Stimulated activated CD8-positive, alpha-beta memory T cell treated with anti-CD3 and anti-CD28 coated beads, Interleukin-12 subunit alpha, Interleukin-12 subunit beta, amount 100 ng/mL, for 24 hours (primary cell): ENCODE data around the gene BBOF1.
"Not testable (repeated sequence)": the region's sequence is repeated elsewhere in the genome, so short reads cannot be mapped to it uniquely, and the experiment has no call there.

Experiments used
- DNase-seq: peaks from one replicate; pipeline ENCODE4 v3.0.0-alpha.2; 2020; ENCODE audit errors: extremely low read depth

Gene BBOF1

DNA sequence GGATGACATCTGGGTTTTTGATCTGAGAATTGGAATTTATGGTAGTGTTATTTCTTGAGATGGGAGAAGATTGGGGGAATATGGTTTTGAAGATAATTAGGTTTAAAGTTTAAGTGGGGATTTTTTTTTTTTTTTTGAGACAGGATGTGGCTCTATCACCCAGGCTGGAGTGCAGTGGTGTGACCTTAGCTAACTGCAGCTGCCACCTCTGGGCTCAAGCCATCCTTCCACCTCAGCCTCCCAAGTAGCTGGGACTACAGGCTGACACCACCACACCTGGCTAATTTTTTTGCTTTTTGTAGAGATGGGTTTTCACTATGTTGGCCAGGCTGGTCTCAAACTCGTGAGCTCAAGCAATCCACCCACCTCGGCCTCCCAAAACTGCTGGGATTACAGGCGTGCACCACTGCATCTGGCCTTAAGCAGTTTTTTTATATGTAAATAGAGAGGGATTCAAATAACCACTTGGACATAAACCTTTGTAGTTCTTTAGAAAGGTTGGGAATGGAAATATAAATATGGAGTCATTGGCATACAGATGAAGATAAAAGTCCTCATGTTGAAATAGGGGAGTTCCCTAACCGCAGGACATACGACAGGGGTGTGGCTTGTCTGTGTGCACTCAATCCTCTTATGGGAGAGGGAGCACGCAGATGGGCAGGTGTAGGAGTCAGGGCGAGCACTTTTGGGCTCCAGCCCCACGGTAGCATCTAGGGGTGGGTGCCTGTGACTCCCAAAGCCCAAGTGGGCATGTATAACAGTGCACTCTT is 70.3 kb downstream of the BBOF1 start:
- DNase-seq = no peak

GRCh38 chr14:74105381-74105780 is 86.2 kb downstream of the BBOF1 start:
- no peak for DNase-seq

DNA sequence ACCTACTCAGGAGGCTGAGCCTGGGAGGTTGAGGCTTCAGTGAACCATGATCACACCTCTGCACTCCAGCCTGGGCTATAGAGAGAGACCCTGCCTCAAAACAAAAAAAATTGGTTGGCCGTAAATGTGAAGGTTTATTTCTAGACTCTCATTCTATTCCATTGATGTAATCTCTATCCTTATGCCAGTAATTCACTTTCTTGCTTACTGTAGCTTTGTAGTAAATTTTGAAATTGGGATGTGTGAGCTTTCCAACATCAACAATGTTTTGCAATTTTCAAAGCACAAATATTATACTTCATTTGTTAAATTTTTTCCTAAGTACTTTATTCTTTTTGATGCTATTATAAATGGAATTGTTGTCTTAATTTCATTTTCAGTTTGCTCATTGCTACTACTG is 90.2 kb downstream of the BBOF1 start:
- DNase-seq = no peak

DNA sequence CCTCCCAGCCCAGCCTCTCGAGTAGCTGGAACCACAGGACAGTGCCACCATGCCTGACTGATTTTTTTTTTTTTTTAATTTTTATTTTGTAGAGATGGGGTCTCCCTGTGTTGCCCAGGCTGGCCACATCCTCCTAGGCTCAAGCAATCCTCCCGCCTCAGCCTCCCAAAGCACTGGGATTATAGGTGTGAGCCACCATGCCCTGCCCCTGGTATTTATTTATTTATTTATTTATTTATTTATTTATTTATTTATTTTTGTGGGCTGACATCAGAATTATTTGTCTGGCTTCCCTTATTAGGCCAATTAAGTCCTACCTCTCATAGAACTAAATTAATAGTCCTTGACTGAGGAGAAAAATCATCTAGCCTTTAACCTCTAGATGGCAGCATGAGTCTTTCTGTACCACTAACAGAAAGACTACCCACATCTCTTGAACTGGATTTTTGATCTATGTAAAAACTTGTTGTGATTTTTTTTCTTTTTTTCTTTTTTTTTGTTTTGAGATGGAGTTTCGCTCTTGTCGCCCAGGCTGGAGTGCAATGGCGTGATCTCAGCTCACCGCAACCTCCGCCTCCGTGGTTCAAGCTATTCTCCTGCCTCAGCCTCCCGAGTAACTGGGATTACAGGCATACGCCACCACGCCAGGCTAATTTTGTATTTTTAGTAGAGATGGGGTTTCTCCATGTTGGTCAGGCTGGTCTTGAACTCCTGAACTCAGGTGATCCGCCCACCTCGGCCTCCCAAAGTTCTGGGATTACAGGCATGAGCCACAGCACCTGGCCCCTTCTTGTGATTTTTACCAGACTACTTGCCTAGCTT is 92.5 kb downstream of the BBOF1 start:
- not testable (repeated sequence) for DNase-seq
